ENCODE measurements around the gene EHF. TPM values are rescaled to one million over a fixed set of nuclear protein-coding genes. Genes with fewer than 3 reads are reported as not detected.

Gene EHF
- total RNA-seq, 2 donors from 2014 or later = 289 to 316 TPM

- no peaks in the 10 kb centered on the region for H3K9me3 ChIP-seq
- no peak for TF ChIP-seq CTCF (IDR thresholded peaks at IDR 0.05)
- no peaks in the 10 kb centered on the region for H3K27me3 ChIP-seq
- no peak for DNase-seq
- peak overlapping the region in 1 of 2 donors; percentile 46 for H3K9ac ChIP-seq (ENCODE audit: low read depth in 2 of 2, low read length in 2 of 2)
- H3K27ac ChIP-seq = no peak overlapping the region
- H3K4me1 ChIP-seq = peaks cover 7% of the 10 kb centered on the region
- H3K36me3 ChIP-seq = no peaks in the 10 kb centered on the region
- intact Hi-C loops (cut with DNase I) = no loop called here
- H3K4me3 ChIP-seq = no peak overlapping the region
These were observed 31.5 kb downstream of the EHF start for GRCh38 chr11:34652191-34652973.

GRCh38 chr11:34653031-34653430, 32.1 kb downstream of the EHF start:
- Histone ChIP-seq H3K4me3 (no peak overlapping the region), H3K36me3 (no peaks in the 10 kb centered on the region), H3K4me1 (peaks cover 7% of the 10 kb centered on the region), H3K9ac (ENCODE audit: low read depth in 2 of 2, low read length in 2 of 2) (peak overlapping the region in 1 of 2 donors; percentile 46), H3K27ac (peak overlapping the region; percentile 7), H3K27me3 (no peaks in the 10 kb centered on the region), H3K9me3 (no peaks in the 10 kb centered on the region)
- DNase-seq = no peak
- intact Hi-C loops (cut with DNase I) = no loop called here
- TF ChIP-seq CTCF (IDR thresholded peaks at IDR 0.05) = no peak

- no peak for TF ChIP-seq CTCF (IDR thresholded peaks at IDR 0.05)
- H3K4me1 ChIP-seq = peaks cover under 1% of the 10 kb centered on the region
- H3K9ac ChIP-seq (ENCODE audit: low read depth in 2 of 2, low read length in 2 of 2) = peak overlapping the region in 1 of 2 donors; percentile 1
- no peak overlapping the region for H3K4me3 ChIP-seq
- intact Hi-C loops (cut with DNase I) = no loop called here
- no peaks in the 10 kb centered on the region for H3K36me3 ChIP-seq
- peak; percentile 64 for DNase-seq
- no peaks in the 10 kb centered on the region for H3K9me3 ChIP-seq
- H3K27me3 ChIP-seq = no peaks in the 10 kb centered on the region
- H3K27ac ChIP-seq = peak overlapping the region; percentile 7
These were observed 33.1 kb downstream of the EHF start for GRCh38 chr11:34653851-34654482.

- no peaks in the 10 kb centered on the region for H3K36me3 ChIP-seq
- peak overlapping the region; percentile 7 for H3K27ac ChIP-seq
- H3K9ac ChIP-seq (ENCODE audit: low read depth in 2 of 2, low read length in 2 of 2) = peak overlapping the region in 1 of 2 donors; percentile 1
- DNase-seq = no peak
- intact Hi-C loops (cut with DNase I) = no loop called here
- no peaks in the 10 kb centered on the region for H3K9me3 ChIP-seq
- TF ChIP-seq CTCF (IDR thresholded peaks at IDR 0.05) = no peak
- H3K27me3 ChIP-seq = no peaks in the 10 kb centered on the region
- no peaks in the 10 kb centered on the region for H3K4me1 ChIP-seq
- no peak overlapping the region for H3K4me3 ChIP-seq
These were observed 33.8 kb downstream of the EHF start for GRCh38 chr11:34654483-34655334.

- Histone ChIP-seq H3K4me3 (no peak overlapping the region), H3K4me1 (no peaks in the 10 kb centered on the region), H3K9ac (ENCODE audit: low read depth in 2 of 2, low read length in 2 of 2) (no peak overlapping the region), H3K9me3 (no peaks in the 10 kb centered on the region), H3K27ac (no peak overlapping the region), H3K27me3 (no peaks in the 10 kb centered on the region), H3K36me3 (no peaks in the 10 kb centered on the region)
- no peak for DNase-seq
- intact Hi-C loops (cut with DNase I) = no loop called here
- TF ChIP-seq CTCF (IDR thresholded peaks at IDR 0.05) = no peak
These were observed 34.6 kb downstream of the EHF start for GRCh38 chr11:34655335-34656008.
